GM20000 (cell line): ENCODE results near the gene TLK2.
A peak's percentile ranks its signal among the peaks of the same experiment; 100 is the strongest.
"Not testable (repeated sequence)": the region's sequence is repeated elsewhere in the genome, so short reads cannot be mapped to it uniquely, and the experiment has no call there.

Experiments used
- DNase-seq: peaks from one replicate; pipeline ENCODE4 v3.0.0; 2012; ENCODE audit warnings: low spot score

TLK2 gene

GRCh38 chr17:62477718-62478408 lies 762 bp upstream of the TLK2 start:
- DNase-seq = peak; percentile 50

- peak; percentile 53 for DNase-seq
These were observed 434 bp downstream of the TLK2 start for GRCh38 chr17:62478880-62479638.

GRCh38 chr17:62479639-62480258 lies 1.1 kb downstream of the TLK2 start:
- DNase-seq = not testable (repeated sequence)

DNA sequence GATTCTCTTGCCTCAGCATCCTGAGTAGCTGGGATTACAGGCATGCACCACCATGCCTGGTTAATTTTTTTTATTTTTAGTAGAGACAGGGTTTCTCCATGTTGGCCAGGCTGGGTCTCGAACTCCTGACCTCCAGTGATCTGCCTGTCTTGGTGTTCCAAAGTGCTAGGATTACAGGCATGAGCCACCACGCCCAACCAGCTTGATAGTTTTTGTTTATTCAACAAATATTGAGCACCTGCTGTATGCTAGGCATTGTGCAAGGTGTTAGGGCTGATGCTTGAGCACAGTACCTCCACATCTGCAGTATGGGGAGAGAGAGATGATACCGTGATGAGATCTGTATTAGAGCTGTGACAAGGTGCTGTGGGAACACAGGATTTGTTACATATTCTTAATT lies 3.9 kb downstream of the TLK2 start:
- not testable (repeated sequence) for DNase-seq

DNA sequence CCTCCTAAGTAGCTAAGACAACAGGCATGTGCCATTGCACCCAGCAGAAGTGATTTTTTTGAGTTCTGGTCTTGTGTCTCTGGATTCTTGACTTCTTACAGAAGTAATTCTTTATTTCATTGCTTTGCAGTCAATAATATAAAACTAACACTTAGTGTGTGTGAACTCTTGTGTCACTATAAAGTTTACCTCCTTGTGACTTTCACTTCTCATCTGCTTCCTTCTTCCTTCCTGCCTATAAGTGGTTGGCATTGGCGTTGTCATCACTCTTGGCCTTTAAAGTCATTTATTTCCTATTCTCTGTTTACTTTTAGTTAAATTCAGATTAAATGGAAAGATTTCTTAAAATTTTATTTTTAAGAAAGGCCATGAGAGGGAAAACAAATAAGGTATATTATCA lies 12.4 kb downstream of the TLK2 start:
- not testable (repeated sequence) for DNase-seq

- not testable (repeated sequence) for DNase-seq
These were observed 14.5 kb downstream of the TLK2 start for GRCh38 chr17:62493049-62493655.

DNA sequence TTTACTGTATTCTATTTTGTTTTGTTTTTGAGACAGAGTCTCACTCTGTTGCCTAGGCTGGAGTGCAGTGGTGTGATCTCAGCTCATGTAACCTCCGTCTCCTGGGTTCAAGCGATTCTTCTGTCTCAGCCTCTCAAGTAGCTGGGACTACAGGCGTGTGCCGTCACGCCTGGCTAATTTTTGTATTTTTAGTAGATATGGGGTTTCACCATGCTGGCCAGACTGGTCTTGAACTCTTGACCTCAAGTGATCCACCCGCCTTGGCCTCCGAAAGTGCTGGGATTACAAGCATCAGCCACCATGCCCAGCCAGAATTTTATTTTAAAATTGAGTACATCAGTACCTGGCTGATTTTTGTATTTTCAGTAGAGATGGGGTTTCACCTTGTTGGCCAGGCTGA lies 15.4 kb downstream of the TLK2 start:
- not testable (repeated sequence) for DNase-seq

- not testable (repeated sequence) for DNase-seq
These were observed 17.7 kb downstream of the TLK2 start for GRCh38 chr17:62496344-62496743.

DNA sequence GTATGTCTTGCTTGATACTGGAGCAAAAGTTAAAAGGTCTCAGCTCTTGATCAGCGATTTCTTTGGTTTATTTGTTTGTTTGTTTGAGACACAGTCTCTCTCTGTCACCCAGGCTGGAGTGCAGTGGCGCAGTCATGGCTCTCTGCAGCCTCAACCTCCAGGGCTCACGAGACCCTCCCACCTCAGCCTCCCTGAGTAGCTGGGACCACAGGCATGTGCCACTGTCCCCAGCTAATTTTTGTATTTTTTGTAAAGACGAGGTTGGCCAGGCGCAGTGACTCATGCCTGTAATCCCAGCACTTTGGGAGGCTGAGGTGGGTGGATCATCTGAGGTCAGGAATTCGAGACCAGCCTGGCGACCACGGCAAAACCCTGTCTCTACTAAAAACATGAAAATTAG lies 20.2 kb downstream of the TLK2 start:
- DNase-seq = not testable (repeated sequence)

GRCh38 chr17:62500463-62500862 lies 21.8 kb downstream of the TLK2 start:
- not testable (repeated sequence) for DNase-seq

- DNase-seq = not testable (repeated sequence)
These were observed 26.2 kb downstream of the TLK2 start for GRCh38 chr17:62504857-62505256.

- not testable (repeated sequence) for DNase-seq
These were observed 28.7 kb downstream of the TLK2 start for GRCh38 chr17:62507191-62507836.

DNA sequence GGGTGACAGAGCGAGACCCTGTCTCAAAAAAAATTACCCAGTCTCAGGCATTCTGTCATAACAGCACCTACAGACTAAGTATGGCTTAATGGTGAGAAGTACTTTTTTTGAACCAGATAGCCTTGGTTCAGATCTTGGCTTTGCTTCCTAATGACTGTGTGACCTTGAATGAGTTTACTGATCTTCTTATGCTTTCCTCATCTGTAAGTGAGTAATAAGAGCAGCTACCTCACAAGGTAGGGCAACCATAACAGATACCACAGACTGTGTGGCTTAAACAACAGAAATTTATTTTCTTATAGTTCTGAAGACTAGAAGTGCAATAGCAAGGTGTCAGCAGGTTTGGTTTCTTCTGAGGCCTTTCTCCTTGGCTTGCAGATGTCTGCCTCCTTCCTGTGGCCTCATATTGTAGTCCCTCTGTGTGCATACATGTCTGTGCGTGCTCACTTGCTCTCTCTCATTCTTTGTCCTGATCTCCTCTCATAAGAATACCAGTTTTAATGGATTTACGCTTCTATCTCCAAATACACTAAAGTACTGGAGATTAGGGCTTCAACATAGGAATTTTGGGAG lies 31.7 kb downstream of the TLK2 start:
- not testable (repeated sequence) for DNase-seq

GRCh38 chr17:62511014-62511413 lies 32.4 kb downstream of the TLK2 start:
- DNase-seq = not testable (repeated sequence)

GRCh38 chr17:62516376-62516775 lies 37.8 kb downstream of the TLK2 start:
- DNase-seq = not testable (repeated sequence)

- DNase-seq = not testable (repeated sequence)
These were observed 42.7 kb downstream of the TLK2 start for GRCh38 chr17:62521295-62521694.

DNA sequence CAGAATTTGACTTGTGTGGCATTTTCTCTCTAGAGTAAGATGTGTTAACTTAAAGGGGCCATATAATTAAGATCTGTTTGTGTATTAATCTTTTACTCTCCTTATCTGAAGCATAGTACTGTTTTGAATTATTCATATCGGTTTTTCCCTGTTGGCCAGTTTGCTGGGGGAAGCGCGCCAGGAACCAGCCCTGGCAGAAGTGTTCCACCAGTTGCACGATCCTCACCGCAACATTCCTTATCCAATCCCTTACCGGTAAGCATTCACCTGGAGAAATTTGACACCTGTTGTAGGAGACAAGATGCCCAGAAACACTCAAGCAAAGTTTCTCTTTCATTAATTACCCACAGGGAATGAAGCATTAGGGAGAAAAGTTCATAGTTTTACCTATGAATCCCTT lies 45.5 kb downstream of the TLK2 start:
- not testable (repeated sequence) for DNase-seq

DNA sequence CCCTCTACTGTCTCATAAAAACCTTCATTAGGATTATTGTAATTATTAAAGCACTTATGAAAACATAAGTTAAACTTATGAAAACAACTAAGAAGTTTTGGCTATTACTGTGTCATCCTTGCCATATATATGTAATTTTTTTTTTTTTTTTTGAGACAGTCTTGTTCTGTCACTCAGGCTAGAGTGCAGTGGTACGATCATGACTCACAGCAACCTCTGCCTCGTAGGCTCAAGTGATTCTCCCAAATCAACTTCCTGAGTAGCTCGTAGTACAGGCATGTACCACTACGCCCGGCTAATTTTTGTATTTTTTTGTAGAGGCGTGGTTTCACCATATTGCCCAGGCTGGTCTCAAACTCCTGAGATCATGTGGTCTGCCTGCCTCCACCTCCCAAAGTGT lies 46.7 kb downstream of the TLK2 start:
- DNase-seq = not testable (repeated sequence)

DNA sequence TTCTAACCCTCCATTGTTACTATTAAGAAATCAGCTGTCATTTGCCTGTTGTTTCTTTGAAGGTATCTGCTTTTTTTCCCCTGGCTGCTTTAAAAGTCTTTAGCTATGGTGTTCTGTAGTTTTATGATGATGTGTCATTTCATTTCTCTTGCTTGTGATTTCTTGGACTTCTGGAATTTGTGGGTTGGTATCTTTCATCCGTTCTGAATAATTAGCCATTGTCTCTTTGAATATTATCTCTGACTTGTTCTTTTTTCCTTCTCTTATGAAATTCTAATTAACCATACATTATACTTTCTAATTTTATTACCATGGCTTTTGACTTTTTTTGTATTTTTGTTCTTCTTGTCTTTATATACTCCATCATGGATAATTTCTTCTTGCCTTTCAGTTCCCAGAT lies 52.3 kb downstream of the TLK2 start:
- not testable (repeated sequence) for DNase-seq

DNA sequence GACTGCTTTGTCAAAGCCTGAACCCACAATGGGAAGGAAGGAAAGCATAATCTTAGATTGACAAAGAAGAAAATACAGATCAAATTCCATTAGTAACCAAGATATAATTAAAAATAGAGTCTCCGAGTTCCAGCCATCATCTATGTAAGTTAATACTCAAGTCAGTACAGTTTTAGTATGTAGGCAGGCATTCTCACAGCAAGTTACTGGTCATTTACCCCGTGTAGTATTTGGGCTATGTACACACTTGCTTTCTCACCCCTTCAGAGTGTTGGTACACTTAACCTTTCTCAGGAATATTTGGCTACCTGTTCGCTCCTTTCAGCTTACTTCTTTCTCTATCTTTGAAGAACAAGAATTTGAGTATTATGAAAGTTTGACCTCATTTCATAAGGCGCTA lies 57.9 kb downstream of the TLK2 start:
- DNase-seq = not testable (repeated sequence)

GRCh38 chr17:62541073-62541472 lies 62.4 kb downstream of the TLK2 start:
- DNase-seq = not testable (repeated sequence)
